ENCODE measurements around the gene CAPZB.
"Not testable (repeated sequence)": the region's sequence is repeated elsewhere in the genome, so short reads cannot be mapped to it uniquely, and the experiment has no call there.

The CAPZB gene

GRCh38 chr1:19306941-19307340 lies 178.4 kb downstream of the CAPZB start:
- no peak for FAIRE-seq

- FAIRE-seq, result no peak
Measured at GRCh38 chr1:19305880-19306279, 179.5 kb downstream of the CAPZB start.

GRCh38 chr1:19304081-19304480 lies 181.3 kb downstream of the CAPZB start:
- FAIRE-seq, result not testable (repeated sequence)

- FAIRE-seq, result no peak
Measured at GRCh38 chr1:19300211-19300610, 185.1 kb downstream of the CAPZB start.

GRCh38 chr1:19294638-19295037 lies 190.7 kb downstream of the CAPZB start:
- no peak for FAIRE-seq

GRCh38 chr1:19289244-19289643 lies 196.1 kb downstream of the CAPZB start:
- FAIRE-seq, result no peak

All from A204.1 (cell line).